ENCODE results near the gene ARHGAP12.

Gene ARHGAP12

DNA sequence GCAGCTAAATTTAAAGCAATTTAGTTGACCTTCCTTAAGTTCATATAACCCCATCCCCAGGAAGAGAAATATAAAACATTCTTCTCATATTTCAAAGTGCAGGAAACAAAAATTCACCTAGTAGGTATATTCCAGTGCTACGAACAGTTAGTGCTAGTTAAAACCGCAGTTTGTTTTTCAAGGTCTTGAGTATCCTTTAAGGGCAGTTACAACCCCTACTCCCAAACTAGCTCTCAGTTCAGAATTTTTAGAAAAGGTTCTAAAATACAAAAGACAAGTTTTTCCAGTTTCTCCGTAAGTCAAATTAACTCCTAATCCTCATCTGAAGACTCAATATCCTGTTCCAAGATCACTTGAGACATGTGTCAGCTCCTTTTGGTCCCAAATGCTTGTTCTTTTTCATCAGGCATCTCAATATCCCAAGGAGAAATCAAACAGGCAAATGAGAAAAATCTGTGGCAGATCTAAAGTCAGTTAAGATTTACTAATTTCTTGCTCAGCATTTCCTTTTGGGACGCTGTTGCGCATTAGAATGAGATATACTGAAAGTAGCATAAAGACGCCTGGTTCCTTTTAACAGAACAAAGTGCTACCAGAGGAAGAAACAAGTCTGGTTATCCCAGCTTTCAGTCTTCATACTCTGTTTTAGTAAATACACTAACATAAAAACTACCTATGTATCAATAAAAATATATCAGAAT is 51.8 kb downstream of the ARHGAP12 start:
- DNase-seq: no peak

DNA sequence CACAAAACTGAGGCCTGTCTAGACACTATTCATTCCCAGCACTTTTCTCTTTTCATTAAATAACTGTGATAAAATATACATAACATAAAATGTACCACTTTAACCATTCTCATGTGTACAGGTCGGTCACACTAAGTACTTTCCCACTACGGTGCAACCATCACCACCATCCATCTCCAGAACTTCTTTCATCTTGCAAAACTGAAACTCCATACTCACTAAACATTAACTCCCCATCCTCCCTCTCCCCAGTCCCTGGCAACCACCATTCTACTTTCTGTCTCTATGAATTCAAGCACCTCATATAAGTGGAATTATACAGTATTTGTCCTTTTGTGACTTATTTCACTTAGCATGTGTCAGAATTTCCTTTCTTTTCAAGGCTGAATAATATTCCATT is 53.0 kb downstream of the ARHGAP12 start:
- no peak for DNase-seq

DNA sequence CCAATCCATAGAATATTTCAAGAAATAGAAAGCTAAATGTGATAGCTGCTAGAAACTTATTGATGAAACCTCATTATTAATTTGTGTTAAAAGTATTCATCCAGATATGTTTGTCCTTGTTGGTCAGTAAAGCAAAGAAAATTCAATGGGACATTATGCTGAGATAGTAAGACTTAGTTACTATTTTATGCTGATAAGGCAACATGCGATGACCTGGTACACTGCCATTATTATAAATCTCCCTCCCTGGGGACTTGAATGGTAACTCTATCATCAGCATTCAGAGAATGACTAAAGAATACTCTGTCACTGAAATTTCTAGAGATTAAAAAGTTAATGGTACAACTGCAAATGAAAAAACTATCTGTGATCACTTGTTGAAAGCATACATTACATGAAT is 54.9 kb downstream of the ARHGAP12 start:
- no peak for DNase-seq

DNA sequence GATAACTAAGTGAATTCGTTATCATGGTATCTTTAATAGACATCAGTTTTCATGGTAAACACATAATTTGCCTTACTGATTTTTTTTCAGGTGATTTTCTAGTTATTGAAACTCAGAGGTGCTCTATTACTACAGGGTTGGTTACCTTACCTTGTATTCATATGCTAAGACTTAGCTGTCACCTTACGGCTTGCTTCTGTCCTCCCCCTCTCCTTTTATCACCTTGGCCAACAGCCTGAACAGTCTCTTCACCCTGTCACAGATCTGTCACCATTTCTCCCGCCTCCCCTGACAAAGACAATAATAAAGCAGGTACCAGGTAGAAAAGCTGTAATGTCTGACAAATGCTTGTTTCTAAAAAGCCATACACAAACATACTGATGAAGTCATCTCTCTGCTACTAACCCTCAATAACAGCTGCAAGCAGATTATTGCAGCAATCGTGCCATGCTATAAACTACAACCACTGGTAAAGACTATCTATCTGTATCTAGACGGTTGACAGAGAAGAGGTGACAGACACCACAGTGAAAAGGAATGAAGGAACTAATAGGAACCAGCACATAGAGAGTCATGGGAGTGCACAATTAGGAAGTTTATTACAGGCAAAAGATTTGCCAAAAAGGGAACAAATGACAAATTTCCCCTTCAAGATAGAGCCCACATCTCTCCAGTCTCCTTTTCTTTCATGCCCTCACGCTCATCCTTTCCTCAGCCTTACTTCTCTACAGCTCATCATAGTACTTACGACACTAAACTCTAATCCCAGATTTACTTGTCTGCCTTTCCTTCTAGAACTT is 57.2 kb downstream of the ARHGAP12 start:
- no peak for DNase-seq

DNA sequence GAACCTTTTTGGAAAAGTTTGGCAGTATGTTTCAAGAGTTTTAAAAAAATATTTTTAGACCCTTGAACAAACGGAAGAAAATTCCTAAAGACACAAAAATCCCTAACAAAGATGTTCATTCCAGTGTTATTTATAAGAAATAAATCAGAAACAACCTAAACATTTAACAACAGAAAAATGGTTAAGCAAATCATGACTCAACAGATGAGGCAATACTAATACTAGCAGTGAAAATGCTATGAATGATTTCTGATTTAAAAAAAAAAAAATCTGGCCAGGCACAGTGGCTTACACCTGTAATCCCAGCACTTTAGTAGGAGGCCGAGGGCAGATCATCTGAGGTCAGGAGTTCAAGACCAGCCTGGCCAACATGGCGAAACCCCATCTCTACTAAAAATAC is 61.0 kb downstream of the ARHGAP12 start:
- no peak for DNase-seq

DNA sequence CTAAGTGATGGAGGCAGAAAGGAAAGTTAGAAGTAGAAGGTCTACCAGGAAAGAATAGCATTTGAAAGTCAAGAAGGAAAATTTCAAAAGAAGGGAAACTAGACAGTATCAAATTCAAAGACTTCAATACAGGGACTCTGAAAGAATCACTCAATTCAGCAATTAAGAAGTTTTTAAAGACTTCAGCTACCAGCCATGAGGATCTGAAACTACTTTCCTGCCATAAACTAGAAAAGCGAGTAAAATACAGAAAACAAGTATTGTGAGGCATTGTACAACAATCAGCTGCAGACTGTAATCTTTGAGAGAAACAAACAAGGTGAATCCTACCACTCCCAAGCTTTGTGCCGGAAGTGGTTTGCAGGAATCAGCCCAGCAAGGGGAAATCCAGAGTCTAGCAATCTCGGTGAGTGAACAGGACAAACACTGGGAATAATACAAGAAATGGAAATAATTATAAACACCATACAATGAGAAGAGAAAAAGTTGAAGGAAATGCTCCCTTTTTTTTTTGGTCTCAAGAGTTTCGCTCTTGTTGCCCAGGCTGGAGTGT is 62.4 kb downstream of the ARHGAP12 start:
- DNase-seq: no peak

DNA sequence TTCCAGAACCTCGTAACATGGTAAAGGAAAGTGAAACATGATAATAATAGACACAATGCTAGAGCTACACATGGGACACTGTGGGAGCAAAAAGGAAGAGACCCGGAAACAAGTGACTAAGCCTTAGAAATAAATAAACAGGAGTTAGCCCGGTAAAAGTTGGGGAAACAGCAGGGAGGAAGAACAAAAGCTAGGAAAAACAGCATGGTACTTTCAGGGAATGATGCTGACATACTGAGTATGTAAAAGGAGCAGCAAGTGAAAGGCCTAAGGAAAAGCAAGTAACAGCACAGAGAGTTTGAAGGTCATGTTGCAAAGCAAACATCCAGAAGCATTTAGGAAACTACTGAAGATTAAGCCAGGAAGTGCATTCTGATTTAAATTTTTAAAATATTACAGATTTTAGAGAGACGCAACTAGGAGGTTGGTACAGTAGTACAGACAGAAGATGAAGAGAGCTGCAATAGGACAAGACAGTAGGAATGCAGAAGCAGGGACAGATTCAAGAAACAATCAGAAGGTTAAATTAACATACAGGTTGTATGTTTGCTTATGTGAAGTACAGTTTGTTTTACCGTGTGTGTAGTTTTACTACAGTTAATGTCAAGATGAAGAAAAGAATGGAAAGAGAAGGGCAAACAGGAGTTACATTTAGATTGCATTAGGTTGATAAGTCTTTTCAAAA is 63.7 kb downstream of the ARHGAP12 start:
- DNase-seq: no peak

DNA sequence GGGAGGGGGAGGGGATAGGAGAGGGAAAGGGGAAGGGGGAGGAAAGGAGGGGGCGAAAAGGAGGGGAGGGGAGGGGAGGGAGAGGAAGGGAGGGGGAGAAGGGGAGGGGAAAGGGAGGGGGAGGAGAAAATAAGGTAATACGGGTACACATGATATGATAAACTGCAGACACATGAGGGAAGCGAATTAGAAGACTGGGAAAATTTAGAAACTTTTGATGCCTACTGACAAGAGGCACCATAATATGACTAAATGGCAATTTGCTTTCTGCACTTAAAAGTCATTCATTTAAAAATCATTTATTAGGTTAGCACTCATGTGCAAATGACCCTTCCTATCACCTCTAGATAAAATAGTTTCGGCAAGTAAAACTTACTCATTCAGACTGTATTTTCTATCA is 73.6 kb downstream of the ARHGAP12 start:
- no peak for DNase-seq

DNA sequence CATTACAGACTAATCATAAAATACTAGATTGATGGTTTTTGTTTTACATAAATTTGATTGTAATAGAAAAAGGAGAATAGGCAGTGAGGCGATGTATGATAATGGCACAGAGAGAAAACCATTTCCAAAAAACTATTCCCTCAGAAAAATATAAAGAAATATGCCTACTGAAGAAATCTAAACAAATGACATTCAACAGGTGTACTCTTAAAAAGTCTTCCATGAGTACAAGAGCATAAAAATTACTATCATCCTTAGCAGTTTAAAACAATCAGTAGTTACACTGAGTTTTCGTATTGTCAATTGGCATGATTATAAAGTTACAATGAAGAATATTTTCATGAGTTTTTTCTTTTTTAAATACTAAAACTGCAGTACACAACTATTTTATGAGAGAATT is 75.0 kb downstream of the ARHGAP12 start:
- no peak for DNase-seq

DNA sequence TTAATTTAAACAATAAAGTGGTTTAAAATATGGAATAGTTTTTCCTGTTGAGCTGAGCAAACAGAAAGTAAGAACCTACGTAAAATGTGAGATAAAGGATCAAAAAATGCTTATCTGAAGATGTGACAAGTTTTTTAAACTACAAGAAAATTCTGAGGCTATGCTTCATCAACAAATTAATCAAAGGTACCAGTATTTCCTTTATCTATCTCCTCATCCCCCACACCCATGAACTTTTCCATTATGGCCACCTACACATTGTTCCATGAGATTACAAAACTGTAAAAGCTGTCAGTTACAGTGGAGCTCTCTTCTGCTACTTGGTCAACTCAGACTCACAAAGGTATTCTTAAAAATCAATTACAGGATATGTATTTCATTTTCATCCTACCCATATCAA is 77.4 kb downstream of the ARHGAP12 start:
- DNase-seq: no peak

DNA sequence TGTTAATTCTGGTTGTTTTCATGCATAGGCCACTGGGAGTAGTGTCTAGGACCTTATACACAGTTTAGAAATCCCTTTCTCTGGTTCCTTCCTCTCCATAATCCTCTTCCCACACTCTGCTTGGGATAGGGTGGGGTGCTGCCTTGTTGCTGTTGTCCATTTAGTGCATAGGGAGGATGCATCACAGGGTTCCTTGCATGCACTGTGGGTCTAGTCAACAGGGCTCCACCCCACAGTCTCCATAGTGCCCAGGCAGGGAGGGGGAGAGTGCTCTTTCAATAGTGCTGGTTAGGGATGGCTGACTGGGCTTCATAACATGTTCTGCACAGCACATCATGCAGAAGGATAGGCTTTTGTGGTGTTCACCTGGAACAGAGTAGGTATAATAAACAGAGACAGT is 81.1 kb downstream of the ARHGAP12 start:
- no peak for DNase-seq

DNA sequence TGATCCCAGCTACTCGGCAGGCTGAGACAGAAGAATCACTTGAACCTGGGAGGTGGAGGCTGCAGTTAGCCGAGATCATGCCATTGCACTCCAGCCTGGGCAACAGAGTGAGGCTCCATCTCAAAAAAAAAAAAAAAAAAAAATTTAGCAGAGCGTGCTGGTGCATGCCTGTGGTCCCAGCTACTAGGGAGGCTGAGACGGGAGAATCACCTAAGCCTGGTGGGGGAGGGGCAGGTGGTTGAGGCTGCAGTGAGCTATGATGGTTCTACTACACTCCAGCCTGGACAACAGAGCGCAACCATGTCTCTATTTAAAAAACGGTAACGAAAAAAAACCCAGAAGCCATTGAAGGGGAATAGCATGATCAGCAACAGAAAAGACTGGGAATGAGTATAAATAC is 89.9 kb downstream of the ARHGAP12 start:
- no peak for DNase-seq

DNA sequence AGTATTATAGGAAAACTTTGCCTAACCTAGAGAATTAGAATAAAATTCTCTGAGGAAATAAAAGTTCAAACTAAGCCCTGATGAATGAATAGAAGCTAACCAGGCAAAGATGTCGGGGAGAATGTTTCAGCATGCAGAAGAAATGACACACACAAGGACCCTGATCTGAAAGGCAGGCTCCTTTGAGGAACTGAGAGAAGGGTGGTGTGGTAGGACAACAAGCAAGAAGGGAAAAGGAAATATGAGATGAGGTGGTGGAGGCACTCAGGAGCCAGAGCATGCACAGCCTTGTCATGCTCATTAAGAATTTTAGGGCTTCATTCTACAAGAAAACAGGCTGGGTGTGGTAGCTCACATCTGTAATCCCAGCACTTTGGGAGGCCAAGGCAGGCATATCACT is 90.6 kb downstream of the ARHGAP12 start:
- no peak for DNase-seq

DNA sequence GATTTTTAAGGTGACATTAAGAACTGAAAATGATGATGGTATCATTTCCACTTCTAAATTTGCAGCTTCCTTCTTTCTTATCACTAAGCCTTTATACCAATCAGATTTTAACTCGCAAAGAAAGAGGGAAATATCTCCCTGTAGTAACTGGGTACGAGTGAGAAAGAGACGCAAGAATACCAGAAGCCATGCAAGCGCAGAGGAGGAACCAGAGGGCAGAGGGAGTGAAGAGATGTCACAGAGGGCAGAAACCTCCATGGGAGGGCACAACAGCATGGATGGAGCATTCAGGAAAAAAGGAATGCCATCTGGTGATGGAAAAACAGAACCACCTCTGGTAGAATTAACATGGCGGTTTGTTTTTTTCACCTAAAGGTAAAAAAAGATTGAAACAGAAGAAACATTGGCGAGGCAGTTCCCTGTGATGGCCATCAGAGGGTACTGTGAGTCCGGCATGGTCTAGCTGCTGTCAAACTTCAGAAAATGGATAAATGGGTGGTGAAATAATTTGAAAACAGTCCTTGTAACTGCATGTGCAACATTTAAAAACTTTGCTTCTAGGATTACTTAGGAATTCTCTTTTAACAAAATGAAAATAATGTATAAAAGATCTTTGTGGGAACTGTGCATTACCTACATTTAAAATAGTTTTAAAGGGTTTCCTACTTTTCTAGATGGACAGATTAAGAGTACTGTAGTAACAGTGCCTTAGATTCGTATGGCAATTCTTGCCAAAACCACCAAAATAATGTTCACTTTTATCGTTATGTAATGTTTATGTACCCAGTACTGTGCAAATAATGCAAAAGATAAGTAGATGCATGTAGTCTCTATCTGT is 91.8 kb downstream of the ARHGAP12 start:
- peak in 2 of 14 donors; percentile 3 to 4 for DNase-seq

DNA sequence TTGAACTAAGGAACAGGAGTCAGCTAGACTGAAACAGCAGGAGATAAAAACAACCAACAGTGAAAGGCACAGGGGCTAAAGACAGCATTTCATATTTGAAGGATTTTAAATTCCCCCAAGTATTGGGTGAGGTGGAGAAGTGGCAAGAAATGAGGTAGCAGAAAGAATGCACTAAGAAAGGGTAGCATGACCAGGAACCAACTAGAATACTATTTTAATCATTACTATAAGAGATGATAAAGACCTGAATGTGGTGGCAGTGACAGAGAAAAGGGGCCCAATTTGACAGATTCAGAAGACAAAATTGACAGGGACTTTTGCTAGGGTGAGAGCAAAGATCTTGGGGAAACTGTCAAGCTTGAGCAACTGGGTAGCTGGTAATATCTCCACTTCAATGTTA is 94.9 kb downstream of the ARHGAP12 start:
- no peak for DNase-seq

DNA sequence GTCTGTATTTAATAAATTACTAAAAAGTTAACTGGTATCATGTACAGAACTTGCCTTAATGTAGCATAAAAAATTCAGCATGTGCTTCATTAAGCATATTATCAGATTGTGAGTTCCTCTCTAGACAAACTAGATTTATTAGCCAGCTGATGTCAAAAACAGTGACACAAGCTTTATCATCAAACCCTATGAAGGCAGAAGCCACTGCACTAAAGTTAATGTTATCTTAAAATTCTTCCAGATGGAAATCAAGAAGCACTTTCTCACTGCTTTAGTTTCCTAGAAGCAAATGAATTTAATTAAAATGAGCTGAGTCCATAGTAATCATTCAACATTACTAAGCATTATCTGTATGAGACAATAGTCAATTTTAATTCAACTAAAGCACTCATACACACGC is 96.4 kb downstream of the ARHGAP12 start:
- no peak for DNase-seq

DNA sequence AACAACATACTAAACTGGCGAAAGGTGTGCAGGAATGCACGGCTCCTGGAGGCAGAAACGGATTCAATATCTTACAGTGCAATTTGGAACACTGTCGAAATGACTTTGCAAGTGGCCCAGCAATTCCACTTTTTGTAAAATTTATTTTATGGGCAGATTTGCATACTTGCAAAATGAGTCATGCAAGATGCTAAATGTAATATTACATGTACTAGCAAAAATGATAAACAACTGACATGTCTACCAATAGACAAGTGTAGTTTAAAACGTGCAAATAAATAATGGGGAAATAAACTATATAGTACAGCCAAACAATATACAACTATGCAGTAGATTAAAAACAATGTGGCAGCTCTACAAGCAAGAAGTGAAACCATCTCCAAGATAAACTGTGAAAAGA is 97.7 kb downstream of the ARHGAP12 start:
- DNase-seq: no peak

DNA sequence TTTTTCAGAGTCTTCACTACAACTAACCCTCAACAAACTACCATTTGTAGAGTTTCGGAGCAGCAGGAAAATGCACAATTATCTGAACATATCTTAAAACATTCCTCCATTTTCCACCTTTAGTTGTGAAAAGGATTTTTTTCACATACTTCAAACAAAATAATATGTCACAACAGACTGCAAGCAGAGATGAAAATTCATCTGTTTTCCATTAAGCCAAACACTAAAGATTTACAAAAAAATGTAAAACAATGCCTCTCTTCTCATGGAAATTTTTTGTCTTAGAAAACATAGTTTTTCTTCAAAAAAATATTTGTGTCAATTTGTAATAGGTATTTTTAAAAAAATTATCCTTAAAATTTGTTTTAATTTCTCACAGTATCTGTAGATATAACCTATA is 98.9 kb downstream of the ARHGAP12 start:
- DNase-seq: no peak

DNA sequence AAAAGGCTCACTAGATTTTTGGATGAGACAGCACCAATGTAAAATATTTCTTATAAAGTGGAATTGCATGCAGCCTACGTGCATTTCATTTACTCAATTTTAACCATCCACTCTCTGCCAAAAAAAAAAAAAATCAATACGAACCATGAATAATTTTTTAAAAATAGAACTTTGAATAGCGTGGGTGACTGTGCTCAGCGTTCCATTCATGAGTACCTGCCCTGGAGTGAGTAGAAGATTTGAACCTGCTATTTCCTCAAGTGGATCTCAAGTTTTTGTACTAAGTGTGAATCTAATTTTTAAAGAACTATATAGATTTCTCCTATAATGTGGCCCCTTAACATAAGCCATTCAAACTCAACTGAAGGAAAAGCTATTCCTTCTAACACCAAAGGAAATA is 105.3 kb downstream of the ARHGAP12 start:
- no peak for DNase-seq

DNA sequence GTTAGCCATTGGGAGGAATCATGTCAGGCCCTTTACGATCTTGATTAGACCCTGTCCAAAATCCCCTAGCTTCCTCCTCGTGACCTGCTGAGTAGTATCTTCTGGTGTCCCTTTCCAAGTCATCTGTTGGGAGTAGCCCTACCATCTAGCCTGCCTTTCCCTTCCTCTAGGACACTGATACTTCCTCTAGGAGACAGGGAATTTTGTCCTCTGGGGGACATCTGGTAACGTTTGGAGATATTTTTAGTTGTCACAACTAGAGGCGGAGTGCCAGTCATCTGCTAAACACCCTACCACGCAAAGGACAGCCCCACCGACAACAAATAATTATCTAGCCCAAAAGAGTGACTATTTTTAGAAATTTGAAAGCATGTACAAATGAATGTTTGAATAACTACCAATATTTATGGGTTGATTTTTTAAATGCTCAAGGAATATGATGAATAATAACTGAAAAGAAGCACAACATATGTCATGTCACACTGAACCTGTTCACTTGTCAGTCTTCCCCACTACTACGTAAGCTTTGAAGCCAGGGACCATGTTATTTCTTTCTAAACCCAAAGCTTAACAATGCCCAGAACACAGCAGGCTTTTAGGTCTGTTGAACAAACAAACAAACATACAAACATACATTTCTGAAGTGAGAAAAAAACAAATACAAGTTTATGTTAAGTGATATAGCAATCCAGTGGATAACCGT is 105.9 kb downstream of the ARHGAP12 start:
- no peak for DNase-seq

DNA sequence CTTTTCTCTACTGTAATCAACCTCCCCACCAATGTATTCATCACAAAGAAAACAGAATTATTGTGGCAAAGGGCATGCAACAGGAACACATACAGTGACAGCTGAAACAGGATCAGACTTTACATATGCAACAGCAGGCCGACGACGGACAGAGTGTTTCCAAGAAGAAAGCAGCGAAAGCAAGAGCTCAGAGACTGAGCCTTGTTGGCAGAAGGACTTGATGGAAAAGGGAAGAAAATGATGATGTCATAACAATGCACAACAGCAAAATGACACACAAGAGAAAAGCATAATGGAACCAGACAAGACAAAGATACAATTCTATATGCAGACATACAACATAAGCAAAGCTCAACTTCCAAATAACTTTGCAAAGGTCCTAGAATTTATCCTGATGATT is 106.5 kb downstream of the ARHGAP12 start:
- no peak for DNase-seq
